HG03103 (cell line): ENCODE data around the gene PEX16.
A peak's percentile ranks its signal among the peaks of the same experiment; 100 is the strongest.
"Not testable (repeated sequence)": the region's sequence is repeated elsewhere in the genome, so short reads cannot be mapped to it uniquely, and the experiment has no call there.

Experiments
- ATAC-seq: cut with Tn5 transposase; IDR thresholded peaks from one replicate; pipeline ENCODE4 v1.9.1; 2021; ENCODE audit warnings: low read depth; ENCODE audit not compliant: unreplicated experiment

Gene PEX16

GRCh38 chr11:45900916-45901617, 16.6 kb downstream of the PEX16 start:
- no peak for ATAC-seq

DNA sequence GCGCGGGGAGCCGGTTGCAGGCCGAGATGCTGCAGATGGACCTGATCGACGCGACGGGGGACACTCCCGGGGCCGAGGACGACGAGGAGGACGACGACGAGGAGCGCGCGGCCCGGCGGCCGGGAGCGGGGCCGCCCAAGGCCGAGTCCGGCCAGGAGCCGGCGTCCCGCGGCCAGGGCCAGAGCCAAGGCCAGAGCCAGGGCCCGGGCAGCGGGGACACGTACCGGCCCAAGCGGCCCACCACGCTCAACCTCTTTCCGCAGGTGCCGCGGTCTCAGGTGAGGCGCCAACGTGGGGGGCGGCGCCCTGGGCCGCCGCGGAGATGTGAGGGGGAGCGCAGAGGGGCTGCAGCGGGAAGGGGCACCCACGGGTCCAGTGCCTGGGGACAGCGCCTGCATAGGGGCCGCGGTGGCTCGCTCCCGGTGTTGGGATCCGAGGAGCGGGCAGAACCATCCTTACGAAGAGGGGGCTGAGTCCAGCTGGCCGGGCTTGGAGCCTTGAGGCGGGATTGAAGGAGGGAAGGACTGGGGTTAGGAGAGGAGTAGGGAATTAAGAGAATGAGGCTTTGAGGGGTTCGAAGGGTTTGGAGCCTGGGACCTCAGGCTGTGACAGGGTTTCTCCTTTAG, 17.4 kb downstream of the PEX16 start:
- ATAC-seq: not testable (repeated sequence)

- peak; percentile 58 for ATAC-seq
Observed at GRCh38 chr11:45899448-45900174, 18.1 kb downstream of the PEX16 start.

DNA sequence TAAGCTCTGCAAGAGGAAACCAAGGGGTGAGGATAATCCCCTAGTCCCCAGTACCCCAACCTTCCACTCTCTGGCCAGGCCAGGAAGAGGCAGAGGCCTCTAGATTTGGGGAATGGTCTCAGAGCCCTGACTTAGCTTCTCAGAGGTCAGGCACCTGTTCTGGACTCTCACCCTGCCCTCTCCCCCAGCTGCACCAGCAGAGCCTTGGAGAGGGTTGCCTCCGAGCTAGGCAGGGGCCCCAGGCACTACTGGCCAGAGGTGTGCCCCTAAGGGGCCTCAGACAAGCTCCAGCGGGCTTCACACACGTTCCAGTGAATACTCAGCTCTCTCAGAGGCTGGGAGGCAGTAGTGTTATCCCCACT, 18.6 kb downstream of the PEX16 start:
- no peak for ATAC-seq

DNA sequence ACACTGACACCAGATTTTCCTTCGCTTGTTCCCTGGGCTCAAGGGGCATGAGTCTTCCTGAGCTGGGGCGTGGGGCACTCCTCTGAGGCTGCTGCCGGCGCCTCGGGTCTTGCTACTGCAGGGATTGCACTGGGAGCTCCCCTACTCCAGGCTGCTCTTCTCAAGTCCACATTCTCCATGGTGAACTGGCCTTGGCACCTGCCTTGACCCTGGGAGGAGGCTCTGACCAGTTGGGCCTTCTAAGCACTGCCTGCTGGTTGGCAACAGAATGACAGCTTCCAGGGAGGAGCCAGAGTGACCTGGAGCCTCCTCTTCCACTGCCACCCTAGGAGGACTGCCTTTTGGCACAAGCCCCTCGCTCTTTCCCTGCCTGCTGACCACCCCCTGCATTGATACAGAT, 20.1 kb downstream of the PEX16 start:
- no peak for ATAC-seq

DNA sequence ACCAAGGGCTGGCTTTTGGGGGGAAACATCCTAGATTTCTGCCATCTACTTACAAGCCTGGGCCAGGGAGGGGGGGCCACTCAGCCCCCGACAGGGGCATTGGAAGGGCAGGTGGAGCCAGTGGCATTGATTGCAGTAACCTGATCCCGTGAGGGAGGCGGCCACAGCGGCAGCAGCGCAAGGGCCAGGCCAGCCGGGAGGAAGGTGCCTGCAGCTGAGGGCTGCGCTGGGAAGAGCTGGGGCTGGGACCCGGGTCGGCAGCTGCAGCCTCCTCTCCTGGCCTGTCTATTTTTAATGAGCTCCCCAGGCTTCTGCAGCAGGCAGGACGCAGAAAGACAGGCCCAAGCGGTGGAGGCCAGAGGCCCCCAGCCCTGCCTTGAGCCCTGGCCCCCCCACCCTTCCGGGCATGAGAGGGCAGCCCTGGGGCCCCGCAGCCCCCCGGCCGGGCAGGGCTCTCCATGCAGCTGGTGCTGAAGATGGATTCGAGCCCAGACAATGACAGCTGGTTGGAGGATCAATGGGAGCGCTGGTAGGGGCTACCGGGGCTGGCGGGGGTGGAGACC, 21.2 kb downstream of the PEX16 start:
- no peak for ATAC-seq

DNA sequence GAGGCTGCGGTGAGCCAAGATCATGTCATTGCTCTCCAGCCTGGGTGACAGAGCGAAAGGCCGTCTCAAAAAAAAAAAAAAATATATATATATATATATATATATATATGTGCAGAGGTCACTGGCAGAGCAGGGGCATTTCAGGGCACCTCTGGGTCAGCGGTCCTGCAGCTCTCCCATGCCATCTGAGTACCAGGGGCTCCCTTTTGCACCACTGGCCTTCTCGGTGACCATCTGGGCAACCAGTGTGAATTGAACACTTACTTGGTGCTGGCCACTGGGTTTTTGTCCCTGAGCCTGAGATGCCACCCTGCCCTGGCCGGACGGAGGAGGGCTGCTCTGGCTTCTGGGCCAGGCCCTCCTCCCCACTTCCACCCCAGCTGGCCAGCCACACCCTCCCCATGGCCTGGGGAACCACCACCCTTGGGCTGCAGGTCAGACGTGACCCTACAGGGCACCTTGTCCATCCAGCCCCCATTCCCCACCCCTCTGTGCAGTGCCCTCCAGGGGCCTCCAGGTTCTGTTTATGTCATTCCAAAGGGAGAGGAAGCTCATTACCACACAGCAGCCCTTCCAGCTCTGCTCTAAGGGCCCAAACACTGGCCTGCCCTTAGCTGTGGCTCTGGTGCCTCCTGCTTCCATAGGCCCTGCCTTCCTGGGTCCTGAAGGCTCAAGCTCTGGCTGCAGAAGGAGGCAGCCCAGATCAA, 22.0 kb downstream of the PEX16 start:
- ATAC-seq: no peak

- no peak for ATAC-seq
Observed at GRCh38 chr11:45894555-45895247, 23.0 kb downstream of the PEX16 start.

DNA sequence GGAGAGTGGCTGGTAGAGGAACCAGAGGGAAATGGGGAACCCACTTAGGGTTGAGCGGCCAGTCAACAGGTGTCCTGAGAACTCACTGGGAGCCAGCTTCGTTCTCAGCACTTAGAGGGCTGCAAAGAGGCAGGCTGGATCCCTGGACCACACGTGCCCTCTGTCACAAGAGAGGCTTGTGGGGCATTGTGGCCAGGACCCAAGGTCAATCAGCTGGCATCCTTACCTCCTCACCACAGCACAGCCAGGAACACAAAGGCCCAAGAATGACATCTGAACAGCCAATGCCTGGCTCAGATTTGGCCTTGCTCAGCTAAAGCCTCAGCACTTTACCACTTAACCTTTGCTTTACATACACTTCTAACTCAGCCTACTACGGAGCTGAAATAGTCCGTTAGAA, 24.8 kb downstream of the PEX16 start:
- no peak for ATAC-seq

DNA sequence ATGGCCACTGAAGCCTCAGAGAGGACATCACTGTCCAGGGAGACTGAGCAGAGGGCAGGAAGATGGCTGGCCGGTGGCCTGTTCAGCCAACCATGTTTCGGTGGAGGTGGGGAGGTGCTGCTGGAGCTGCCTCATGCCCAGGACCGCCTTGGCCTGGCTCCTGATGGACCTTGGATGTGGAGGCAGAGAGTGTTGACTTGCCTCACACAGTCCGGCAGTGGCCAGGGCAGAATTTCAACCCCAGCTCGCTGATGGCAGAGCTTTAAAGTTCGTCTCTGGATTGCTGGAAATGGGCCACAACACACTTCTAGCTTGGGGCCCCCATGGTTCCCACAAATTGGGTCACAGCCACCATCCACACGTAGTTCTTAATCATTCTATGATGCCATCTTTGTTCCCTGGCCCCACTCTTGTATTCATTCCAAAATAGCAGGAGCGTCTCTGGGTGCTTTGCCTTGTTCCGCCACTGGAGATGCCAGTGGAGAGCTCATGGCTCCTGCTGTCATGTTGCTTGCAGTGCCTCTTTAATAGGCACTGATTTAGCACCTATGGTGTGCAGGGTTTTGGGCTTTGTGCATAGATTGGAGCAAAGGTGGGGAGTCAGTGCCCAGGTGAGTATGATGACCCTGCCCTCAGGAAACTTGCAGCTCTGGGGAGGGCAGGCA, 26.7 kb downstream of the PEX16 start:
- ATAC-seq: no peak

- ATAC-seq: no peak
Observed at GRCh38 chr11:45889966-45890365, 27.7 kb downstream of the PEX16 start.

- ATAC-seq: no peak
Observed at GRCh38 chr11:45889555-45889954, 28.1 kb downstream of the PEX16 start.

DNA sequence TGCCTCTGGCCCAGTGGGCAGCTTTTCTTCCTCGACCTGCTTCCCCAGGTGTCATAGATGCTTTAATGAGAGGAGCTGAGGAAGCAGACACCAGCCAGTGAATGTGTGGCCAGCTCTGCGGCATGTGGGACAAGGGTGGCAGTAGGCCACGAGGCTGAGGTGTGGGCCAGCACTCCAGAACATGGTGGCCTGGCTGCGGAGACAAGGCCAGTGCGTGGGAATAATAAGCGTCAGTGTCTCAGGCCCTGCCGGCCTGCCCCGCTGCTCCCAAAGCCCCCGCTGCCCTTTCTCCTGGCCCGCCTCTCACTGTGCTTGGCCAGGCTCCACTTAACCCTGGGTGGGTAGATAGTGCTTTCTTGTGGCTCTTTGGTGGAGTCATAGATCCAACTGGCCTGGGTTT, 30.1 kb downstream of the PEX16 start:
- ATAC-seq: no peak

DNA sequence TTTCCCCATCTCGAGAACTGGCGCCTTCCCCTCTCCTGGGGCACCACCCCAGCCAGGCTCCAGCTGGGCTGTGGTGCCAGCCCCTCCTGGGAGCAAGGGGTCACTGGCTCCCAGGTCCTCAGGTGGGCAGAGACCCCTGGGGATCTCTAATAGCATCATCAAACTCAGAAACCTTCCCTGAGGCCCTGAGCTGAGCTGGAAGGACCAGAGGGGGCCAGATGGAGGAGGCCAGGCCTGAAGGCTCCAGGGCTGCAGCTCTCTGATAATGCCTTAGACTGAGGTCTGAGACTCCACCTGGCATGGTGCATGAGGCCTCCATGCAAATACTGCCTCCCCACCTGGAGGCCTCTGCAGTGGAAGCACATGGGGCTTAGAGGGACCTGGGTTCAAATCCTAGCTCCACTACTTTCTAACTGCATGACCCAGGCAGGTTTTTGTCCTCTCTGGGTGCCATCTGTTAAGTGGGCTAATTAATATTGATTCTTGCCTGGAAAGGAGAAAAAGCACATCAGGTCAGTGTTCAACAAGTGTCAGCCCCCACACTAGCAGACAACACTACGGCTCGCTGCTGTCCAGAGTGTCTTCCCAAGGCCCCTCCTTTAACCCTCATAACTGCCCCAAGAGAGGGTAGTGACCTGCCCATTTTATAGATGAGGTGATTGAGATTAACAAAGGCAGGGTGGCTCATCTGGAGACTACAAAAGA, 30.7 kb downstream of the PEX16 start:
- ATAC-seq: no peak

DNA sequence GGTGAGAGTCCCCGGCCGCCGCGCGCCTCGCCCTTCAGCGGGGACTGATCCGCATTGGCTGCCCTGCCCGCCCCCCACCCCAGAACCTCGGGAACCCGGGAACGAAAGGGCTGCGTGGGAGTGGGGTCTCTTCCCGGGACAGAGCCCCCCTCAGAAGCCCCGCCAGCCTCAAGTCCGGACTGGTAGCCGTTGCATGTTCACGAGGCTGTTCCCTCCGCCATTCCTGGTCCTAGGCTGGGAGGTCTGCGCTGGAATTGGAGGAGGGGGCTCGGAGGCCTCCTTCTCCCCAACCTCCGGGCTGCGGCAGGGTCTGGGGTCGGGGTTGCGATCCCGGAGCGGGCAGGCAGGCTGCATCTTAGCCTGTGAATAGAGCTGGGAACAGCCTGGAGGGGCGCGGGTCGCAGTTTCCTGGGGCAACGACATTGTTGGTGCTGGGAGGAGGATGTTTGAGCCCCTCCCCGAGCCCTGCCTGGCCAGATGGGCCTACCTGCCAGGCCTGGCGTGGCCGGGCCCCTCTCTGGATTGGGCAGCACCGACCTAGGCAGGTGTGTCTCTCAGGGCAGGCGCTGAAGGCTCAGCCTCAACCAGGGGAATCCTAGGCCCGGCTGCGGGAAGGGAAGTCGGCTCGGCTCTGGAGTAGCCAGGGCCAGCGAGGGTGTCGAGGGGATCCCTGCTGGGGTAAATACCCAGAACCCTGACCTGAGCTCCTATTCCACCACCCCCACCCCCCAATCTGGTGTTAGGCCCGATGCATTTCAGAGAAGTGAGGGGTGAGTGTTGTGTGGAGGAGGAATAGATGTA, 31.6 kb downstream of the PEX16 start:
- ATAC-seq: no peak

DNA sequence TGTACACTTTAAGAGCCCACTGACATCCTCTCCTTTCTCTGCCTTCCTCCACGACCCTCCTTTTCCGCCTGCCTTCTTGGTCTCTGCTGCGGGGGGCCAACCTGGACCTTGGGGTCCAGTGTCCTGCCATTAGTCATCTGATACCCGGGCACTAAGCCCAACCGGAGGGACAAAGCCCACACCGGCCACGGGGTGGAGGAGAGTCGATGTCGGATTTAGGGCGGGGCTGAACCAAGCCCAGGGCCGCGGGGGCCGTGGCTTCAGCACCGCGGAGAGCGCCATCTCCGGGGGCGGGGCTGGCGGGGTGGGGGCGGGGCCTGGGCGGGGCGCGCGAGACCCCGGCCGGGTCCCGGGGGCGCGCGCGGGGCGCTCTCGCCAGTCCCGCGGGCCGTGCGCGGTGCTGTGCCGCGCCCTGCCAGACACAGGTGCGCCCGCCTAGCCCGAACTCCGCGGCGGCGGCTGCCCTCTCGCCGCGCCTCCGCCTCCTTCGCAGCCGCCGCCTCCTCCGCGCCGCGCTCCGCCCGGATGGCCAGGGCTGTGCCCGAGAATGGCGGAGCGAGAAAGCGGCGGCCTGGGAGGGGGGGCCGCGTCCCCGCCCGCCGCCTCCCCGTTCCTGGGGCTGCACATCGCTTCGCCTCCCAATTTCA, 32.3 kb downstream of the PEX16 start, which contains the start of gene MAPK8IP1:
Gene MAPK8IP1 (plus strand): TSS at position 378 of the 647 bp plus-strand sequence. CDS start 170 bp downstream, at position 548.
- ATAC-seq: peak; percentile 66

- no peak for ATAC-seq
Observed at GRCh38 chr11:45884596-45885185, 33.0 kb downstream of the PEX16 start.
